ENCODE measurements around the gene NAA60. TPM values are rescaled to one million over a fixed set of nuclear protein-coding genes. Genes with fewer than 3 reads are reported as not detected.
A peak's percentile ranks its signal among the peaks of the same experiment; 100 is the strongest.

The NAA60 gene
- total RNA-seq, 2 donors from 2014 or later, result 25.2 to 40.6 TPM

DNA sequence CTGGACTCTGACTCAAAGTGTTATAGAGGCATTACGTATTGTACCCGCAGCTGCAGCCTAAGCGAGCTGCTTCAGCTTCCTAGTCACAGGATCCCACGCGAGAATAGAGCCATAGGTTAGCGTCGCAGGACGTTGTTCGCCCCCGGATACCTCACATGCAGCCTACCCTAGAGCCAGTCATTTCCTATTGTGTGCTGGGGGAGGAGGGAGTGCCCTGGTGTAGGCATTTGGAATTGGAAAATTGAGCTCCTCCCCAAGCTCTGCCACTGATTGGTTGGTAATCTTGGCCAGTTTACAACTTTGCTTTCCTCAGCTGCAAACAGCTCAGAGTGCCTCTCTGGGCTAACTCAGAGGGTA is 530 bp downstream of the NAA60 start:
- DNase-seq (ENCODE audit: low spot score) (no peak), ATAC-seq (ENCODE audit: insufficient number of reproducible peaks, low FRiP score, low read depth) (no peak)
- Histone ChIP-seq H3K4me3 (peak overlapping the region; percentile 80), H3K27me3 (replicated peaks; ENCODE audit: insufficient read depth) (no peaks in the 10 kb centered on the region), H3K4me1 (ENCODE audit: control insufficient read depth in 1 of 2, low read depth in 2 of 2) (peaks cover 0 to 8% of the 10 kb centered on the region in 2 donors), H3K36me3 (peaks cover 8% of the 10 kb centered on the region), H3K9me3 (peaks cover 6% of the 10 kb centered on the region), H3K27ac (peak overlapping the region; percentile 66 to 87)
- TF ChIP-seq, protein P1, sequence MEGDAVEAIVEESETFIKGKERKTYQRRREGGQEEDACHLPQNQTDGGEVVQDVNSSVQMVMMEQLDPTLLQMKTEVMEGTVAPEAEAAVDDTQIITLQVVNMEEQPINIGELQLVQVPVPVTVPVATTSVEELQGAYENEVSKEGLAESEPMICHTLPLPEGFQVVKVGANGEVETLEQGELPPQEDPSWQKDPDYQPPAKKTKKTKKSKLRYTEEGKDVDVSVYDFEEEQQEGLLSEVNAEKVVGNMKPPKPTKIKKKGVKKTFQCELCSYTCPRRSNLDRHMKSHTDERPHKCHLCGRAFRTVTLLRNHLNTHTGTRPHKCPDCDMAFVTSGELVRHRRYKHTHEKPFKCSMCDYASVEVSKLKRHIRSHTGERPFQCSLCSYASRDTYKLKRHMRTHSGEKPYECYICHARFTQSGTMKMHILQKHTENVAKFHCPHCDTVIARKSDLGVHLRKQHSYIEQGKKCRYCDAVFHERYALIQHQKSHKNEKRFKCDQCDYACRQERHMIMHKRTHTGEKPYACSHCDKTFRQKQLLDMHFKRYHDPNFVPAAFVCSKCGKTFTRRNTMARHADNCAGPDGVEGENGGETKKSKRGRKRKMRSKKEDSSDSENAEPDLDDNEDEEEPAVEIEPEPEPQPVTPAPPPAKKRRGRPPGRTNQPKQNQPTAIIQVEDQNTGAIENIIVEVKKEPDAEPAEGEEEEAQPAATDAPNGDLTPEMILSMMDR (IDR thresholded peaks at IDR 0.05), result no peak

DNA sequence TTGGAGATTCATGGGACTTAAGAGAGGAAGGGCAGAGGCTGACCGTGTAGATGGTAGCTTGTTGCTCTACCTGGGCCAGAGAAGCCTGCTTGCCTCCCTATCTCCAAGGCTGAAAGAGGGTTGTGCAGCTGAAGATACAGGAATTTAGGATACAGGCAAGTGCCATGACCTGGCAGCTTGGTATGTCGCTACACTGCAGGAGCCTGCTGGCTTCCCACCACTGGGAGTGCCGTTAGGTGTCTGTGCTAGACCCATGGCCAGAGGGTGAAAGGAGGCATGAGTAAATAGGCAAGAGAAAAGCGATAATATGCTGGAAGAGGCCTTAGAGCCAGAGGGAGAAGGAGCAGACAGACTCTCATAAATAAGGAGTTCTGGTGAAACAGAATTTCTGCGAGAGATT is 10.6 kb downstream of the NAA60 start:
- H3K4me1 ChIP-seq (ENCODE audit: control insufficient read depth in 1 of 2, low read depth in 2 of 2), result peaks cover 6 to 23% of the 10 kb centered on the region in 2 donors
- no peaks in the 10 kb centered on the region for H3K36me3 ChIP-seq
- no peaks in the 10 kb centered on the region for H3K27me3 ChIP-seq (replicated peaks; ENCODE audit: insufficient read depth)
- H3K9me3 ChIP-seq, result no peaks in the 10 kb centered on the region
- TF ChIP-seq, protein P1 (IDR thresholded peaks at IDR 0.05), result no peak
- H3K27ac ChIP-seq, result no peak overlapping the region
- no peak overlapping the region for H3K4me3 ChIP-seq
- ATAC-seq (ENCODE audit: insufficient number of reproducible peaks, low FRiP score, low read depth) (no peak), DNase-seq (ENCODE audit: low spot score) (no peak)

DNA sequence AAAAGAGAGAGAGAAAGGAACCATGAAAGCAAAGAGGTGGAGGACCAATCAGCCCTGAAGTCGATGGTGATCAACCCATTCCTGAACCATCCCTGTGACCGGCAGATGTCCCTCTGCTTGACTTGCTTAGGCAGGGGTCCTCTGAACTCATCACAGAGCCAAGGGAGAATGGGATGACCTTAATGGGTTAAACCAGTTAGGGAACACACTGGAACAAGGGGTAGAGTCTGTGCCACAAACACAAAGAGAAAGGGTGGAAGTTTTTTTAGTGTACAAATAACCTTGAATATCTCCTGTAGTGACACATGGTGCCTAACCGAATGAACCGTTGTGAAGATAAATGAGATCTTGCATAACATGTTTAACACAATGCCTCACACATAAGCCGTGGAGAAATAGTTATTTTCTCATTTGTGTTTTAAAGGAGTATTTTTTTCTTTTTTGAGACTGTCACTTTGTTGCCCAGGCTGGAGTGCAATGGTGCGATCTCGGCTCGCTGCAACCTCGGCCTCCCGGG is 11.2 kb downstream of the NAA60 start:
- Histone ChIP-seq H3K4me1 (ENCODE audit: control insufficient read depth in 1 of 2, low read depth in 2 of 2) (peaks cover 10 to 29% of the 10 kb centered on the region in 2 donors), H3K4me3 (no peak overlapping the region), H3K9me3 (no peaks in the 10 kb centered on the region), H3K27ac (no peak overlapping the region), H3K27me3 (replicated peaks; ENCODE audit: insufficient read depth) (no peaks in the 10 kb centered on the region), H3K36me3 (no peaks in the 10 kb centered on the region)
- DNase-seq (ENCODE audit: low spot score), result no peak
- TF ChIP-seq, protein P1 (IDR thresholded peaks at IDR 0.05), result no peak
- no peak for ATAC-seq (ENCODE audit: insufficient number of reproducible peaks, low FRiP score, low read depth)

DNA sequence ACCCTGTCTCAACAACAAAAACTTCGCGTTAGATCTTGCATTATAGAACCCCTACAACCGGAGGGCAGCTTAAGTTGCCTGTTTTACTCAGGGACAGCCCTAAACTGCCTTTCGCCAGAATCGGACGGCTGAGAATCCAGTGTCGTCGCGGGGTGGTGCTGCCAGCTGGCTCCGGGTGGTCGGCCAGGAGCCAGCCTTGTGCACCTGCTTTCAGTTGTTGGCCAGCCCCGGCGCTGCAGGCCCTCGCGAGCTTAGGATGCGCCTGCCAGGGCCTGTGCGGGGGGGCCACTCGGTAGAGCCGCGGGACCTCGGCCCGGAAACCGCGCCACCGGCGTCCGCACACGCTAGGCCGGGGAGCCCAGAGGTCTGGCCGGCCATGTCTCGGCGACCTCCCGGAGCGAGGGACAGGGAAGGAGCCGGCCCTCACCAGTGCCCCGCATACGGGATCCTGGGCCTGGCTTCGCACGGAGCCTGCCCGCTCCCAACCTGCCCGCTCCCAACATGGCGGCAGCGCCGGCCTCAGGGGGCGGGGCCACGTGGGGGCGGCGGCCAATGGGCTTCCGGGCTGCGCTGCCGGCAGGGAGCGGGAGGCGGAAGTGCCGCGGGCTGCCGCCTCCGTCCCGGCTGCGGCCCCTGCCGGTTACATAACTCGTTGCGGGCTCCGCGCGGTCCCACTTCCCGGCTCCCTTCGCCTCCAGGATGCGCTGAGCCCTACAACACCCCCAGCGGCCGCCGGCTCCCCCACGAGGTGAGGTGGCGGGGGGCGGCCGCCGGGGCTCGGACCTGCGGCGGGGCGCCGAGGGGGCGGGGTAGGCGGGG is 14.2 kb downstream of the NAA60 start:
- ATAC-seq (ENCODE audit: insufficient number of reproducible peaks, low FRiP score, low read depth) (peak; percentile 88), DNase-seq (ENCODE audit: low spot score) (peak; percentile 15)
- Histone ChIP-seq H3K4me1 (ENCODE audit: control insufficient read depth in 1 of 2, low read depth in 2 of 2) (peaks cover 13 to 58% of the 10 kb centered on the region in 2 donors), H3K27me3 (replicated peaks; ENCODE audit: insufficient read depth) (no peaks in the 10 kb centered on the region), H3K27ac (peak overlapping the region; percentile 93 to 96), H3K36me3 (no peaks in the 10 kb centered on the region), H3K4me3 (peak overlapping the region; percentile 82), H3K9me3 (no peaks in the 10 kb centered on the region)
- TF ChIP-seq, protein P1 (IDR thresholded peaks at IDR 0.05), result peak; percentile 48

DNA sequence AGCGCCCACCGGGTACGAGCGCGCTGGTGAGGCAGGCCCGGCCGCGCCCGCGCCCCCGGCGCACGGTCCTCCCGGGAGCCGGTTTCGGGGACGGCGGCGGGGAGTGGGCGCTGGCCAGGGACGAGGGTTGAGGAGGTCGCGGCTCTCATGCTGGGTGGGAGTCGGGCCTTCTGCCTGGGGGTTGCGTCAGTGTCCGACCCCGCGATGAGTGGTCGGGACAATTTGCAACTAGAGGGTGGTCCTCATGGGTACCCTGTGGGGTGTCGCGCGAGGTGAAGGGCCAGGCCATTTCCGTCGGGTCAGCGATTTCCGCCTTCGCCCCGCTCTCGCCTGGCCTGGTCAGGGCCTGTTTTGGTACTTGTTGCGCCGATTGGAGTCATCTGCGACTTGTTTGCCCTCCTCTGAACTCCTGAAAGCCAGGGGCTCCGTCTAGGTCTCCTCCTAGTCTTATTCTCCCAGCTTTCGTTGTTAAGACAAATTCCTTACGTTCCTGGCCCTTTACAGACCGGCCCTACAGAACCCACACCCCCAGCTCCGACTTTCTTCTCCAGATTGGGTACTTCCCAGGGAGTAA is 14.9 kb downstream of the NAA60 start:
- Histone ChIP-seq H3K9me3 (no peaks in the 10 kb centered on the region), H3K4me3 (peak overlapping the region; percentile 82), H3K27me3 (replicated peaks; ENCODE audit: insufficient read depth) (no peaks in the 10 kb centered on the region), H3K4me1 (ENCODE audit: control insufficient read depth in 1 of 2, low read depth in 2 of 2) (peaks cover 13 to 58% of the 10 kb centered on the region in 2 donors), H3K36me3 (no peaks in the 10 kb centered on the region), H3K27ac (peak overlapping the region; percentile 93 to 96)
- no peak for ATAC-seq (ENCODE audit: insufficient number of reproducible peaks, low FRiP score, low read depth)
- TF ChIP-seq, protein P1 (IDR thresholded peaks at IDR 0.05), result no peak
- DNase-seq (ENCODE audit: low spot score), result no peak

Measured in thoracic aorta (tissue), 2 donors.